HL-60 (cell line): ENCODE data around the gene SIMC1.

Experiments
- POLR2AphosphoS5 ChIP-seq: IDR thresholded peaks from 2 replicates; pipeline ENCODE4 v1.6.1; 2012; ENCODE audit warnings: low read depth
- TF ChIP-seq, protein P1 (sequence below): IDR thresholded peaks from one replicate; pipeline ENCODE4 v1.5.1; 2011; ENCODE audit warnings: low read length, control low read depth, inconsistent platforms; ENCODE audit not compliant: insufficient read depth

- TF ChIP-seq, protein P1, sequence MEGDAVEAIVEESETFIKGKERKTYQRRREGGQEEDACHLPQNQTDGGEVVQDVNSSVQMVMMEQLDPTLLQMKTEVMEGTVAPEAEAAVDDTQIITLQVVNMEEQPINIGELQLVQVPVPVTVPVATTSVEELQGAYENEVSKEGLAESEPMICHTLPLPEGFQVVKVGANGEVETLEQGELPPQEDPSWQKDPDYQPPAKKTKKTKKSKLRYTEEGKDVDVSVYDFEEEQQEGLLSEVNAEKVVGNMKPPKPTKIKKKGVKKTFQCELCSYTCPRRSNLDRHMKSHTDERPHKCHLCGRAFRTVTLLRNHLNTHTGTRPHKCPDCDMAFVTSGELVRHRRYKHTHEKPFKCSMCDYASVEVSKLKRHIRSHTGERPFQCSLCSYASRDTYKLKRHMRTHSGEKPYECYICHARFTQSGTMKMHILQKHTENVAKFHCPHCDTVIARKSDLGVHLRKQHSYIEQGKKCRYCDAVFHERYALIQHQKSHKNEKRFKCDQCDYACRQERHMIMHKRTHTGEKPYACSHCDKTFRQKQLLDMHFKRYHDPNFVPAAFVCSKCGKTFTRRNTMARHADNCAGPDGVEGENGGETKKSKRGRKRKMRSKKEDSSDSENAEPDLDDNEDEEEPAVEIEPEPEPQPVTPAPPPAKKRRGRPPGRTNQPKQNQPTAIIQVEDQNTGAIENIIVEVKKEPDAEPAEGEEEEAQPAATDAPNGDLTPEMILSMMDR, result no peak
- TF ChIP-seq POLR2AphosphoS5, result peak; percentile 38; the same call in 1 of the 2 replicates
Measured at GRCh38 chr5:176383248-176383905, 145.2 kb downstream of the SIMC1 start.
